Ascending aorta (tissue), 2 donors: Measurements from ENCODE around the gene LHFPL6. TPM values are rescaled to one million over a fixed set of nuclear protein-coding genes. Genes with fewer than 3 reads are reported as not detected.

Source experiments
- DNase-seq, 2 donors: peaks; one replicate each; pipeline ENCODE4 v3.0.0-alpha.2; 2019; ENCODE audit warnings: low spot score in 2 of 2
- H3K27ac ChIP-seq, 2 donors: fragments of 200-600 bp; sonication (generic); one replicate each; pipeline ENCODE4 v1.5.1; 2016 to 2017; ENCODE audit warnings: mild to moderate bottlenecking in 1 of 2
- H3K27me3 ChIP-seq: fragments of 200-600 bp; sonication (generic); one replicate; pipeline ENCODE4 v1.5.1; 2017
- H3K36me3 ChIP-seq, 2 donors: fragments of 200-600 bp; sonication (generic); one replicate each; pipeline ENCODE4 v1.5.1; 2016
- H3K4me1 ChIP-seq, 2 donors: fragments of 200-600 bp; sonication (generic); one replicate each; pipeline ENCODE4 v1.5.1; 2016 to 2017; ENCODE audit warnings: mild to moderate bottlenecking in 1 of 2
- H3K4me3 ChIP-seq, 2 donors: fragments of 200-600 bp; sonication (generic); one replicate each; pipeline ENCODE4 v1.5.1; 2016 to 2017; ENCODE audit warnings: mild to moderate bottlenecking in 1 of 2
- H3K9me3 ChIP-seq, 2 donors: fragments of 200-600 bp; sonication (generic); one replicate each; pipeline ENCODE4 v1.5.1; 2016
- CTCF ChIP-seq, 3 experiments: fragments of 200-600 bp in 2 of 3; fragments of 450-650 bp in 1 of 3; sonication (generic) in 2 of 3; IDR thresholded peaks; one replicate each; pipeline ENCODE4 v1.5.1; 2016 to 2019; ENCODE audit warnings: antibody characterized with exemption in 3 of 3, mild to moderate bottlenecking in 1 of 3, moderate library complexity in 1 of 3
- intact Hi-C: fragments of 100-400 bp; cut with DNase I; formaldehyde crosslinking; loops from one replicate; pipeline ENCODE4 v1.15.1; 2023
- total RNA-seq: library from RNA; depleted of rRNA; stranded (reverse); fragments of >200 nt; gene quantifications from one replicate; pipeline ENCODE4 v1.1.0, GENCODE V29; 2016

The LHFPL6 gene
- total RNA-seq, 1 donor from 2014 or later = 69.4 TPM

- intact Hi-C loops = loop anchor here (5.0 kb wide), 1 partner anchor 36 kb away; no protein-coding TSS in a partner anchor
- Histone ChIP-seq H3K27me3 (no peaks in the 10 kb centered on the region), H3K27ac (no peak overlapping the region), H3K4me3 (no peak overlapping the region), H3K9me3 (no peaks in the 10 kb centered on the region), H3K4me1 (peaks cover 0 to 3% of the 10 kb centered on the region in 2 donors), H3K36me3 (no peaks in the 10 kb centered on the region)
- TF ChIP-seq CTCF (IDR thresholded peaks at IDR 0.05) = no peak
- DNase-seq = no peak
Observed at GRCh38 chr13:39403106-39403505, 199.9 kb downstream of the LHFPL6 start.

GRCh38 chr13:39402221-39402970 lies 200.6 kb downstream of the LHFPL6 start:
- Histone ChIP-seq H3K4me1 (peaks cover 0 to 3% of the 10 kb centered on the region in 2 donors), H3K9me3 (no peaks in the 10 kb centered on the region), H3K36me3 (no peaks in the 10 kb centered on the region), H3K27me3 (no peaks in the 10 kb centered on the region), H3K27ac (no peak overlapping the region), H3K4me3 (no peak overlapping the region)
- DNase-seq = no peak
- no peak for TF ChIP-seq CTCF (IDR thresholded peaks at IDR 0.05)
- intact Hi-C loops = loop anchor here (5.0 kb wide), 1 partner anchor 35 kb away; no protein-coding TSS in a partner anchor

- DNase-seq = no peak
- Histone ChIP-seq H3K4me1 (peaks cover 0 to 7% of the 10 kb centered on the region in 2 donors), H3K9me3 (no peaks in the 10 kb centered on the region), H3K36me3 (no peaks in the 10 kb centered on the region), H3K4me3 (no peak overlapping the region), H3K27me3 (no peaks in the 10 kb centered on the region), H3K27ac (no peak overlapping the region)
- intact Hi-C loops = loop anchor here (5.0 kb wide), 1 partner anchor 34 kb away; no protein-coding TSS in a partner anchor
- no peak for TF ChIP-seq CTCF (IDR thresholded peaks at IDR 0.05)
Observed at GRCh38 chr13:39401756-39402155, 201.2 kb downstream of the LHFPL6 start.

GRCh38 chr13:39401046-39401705 lies 201.8 kb downstream of the LHFPL6 start:
- Histone ChIP-seq H3K27ac (no peak overlapping the region), H3K9me3 (no peaks in the 10 kb centered on the region), H3K4me1 (peaks cover 0 to 13% of the 10 kb centered on the region in 2 donors), H3K36me3 (no peaks in the 10 kb centered on the region), H3K27me3 (no peaks in the 10 kb centered on the region), H3K4me3 (no peak overlapping the region)
- intact Hi-C loops = loop anchor here (5.0 kb wide), 1 partner anchor 34 kb away; no protein-coding TSS in a partner anchor
- no peak for DNase-seq
- no peak for TF ChIP-seq CTCF (IDR thresholded peaks at IDR 0.05)

GRCh38 chr13:39399102-39399501 lies 203.9 kb downstream of the LHFPL6 start:
- intact Hi-C loops = no loop called here
- H3K27ac ChIP-seq = peak overlapping the region in 1 of 2 donors; percentile 80
- no peak overlapping the region for H3K4me3 ChIP-seq
- no peaks in the 10 kb centered on the region for H3K36me3 ChIP-seq
- no peak for TF ChIP-seq CTCF (IDR thresholded peaks at IDR 0.05)
- H3K27me3 ChIP-seq = no peaks in the 10 kb centered on the region
- peaks cover 0 to 22% of the 10 kb centered on the region in 2 donors for H3K4me1 ChIP-seq
- no peak for DNase-seq
- no peaks in the 10 kb centered on the region for H3K9me3 ChIP-seq
